Pons (tissue), 1 donor: ENCODE data around the gene OR13G1.
A peak's percentile ranks its signal among the peaks of the same experiment; 100 is the strongest.
"Not testable (repeated sequence)": the region's sequence is repeated elsewhere in the genome, so short reads cannot be mapped to it uniquely, and the experiment has no call there.

Experiments
- DNase-seq: peaks from one replicate; pipeline ENCODE4 v3.0.0-alpha.2; 2016; ENCODE audit warnings: low spot score

OR13G1 gene, protein sequence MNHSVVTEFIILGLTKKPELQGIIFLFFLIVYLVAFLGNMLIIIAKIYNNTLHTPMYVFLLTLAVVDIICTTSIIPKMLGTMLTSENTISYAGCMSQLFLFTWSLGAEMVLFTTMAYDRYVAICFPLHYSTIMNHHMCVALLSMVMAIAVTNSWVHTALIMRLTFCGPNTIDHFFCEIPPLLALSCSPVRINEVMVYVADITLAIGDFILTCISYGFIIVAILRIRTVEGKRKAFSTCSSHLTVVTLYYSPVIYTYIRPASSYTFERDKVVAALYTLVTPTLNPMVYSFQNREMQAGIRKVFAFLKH

DNA sequence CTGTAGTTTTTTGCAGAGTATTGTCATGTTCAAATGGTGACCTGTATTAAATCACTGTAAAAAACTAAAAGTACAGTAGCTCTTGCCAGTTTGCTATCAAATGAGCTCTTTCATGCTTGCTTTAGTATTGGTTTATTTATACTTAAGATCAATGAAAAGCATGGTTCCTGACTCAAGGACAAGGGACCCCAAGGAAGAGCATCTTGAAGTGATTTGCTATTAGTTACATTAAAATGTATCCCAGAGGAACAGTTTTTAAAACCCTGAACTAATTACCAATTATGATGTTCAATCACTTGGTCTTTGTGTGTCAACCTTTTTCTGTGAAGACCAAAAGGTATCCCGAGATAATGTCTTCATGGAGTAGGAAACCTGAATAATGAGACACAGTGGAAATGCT, at the start of gene OR13G1:
Gene OR13G1 (minus strand): TSS at position 101 of the 400 bp plus-strand sequence. CDS start 6,698 bp downstream, outside the sequence.
- no peak for DNase-seq

DNA sequence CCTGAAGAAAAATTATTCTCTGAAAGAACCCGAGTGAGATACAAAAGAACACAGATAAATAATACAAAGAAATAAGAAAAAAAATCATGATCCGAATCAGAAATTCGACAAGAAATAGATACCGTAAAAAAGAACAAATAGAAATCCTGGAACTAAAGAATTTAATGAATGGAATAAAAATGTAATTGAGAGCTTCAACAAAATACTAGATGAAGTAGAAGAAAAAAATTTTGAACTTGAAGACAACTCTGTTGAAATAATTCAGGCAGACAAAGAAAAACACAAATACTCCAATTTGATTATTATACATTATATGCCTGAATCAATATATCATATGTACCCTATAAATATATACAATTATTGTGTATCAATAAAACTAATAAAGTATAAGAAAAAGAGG, 41.7 kb upstream of the OR13G1 start:
- no peak for DNase-seq

DNA sequence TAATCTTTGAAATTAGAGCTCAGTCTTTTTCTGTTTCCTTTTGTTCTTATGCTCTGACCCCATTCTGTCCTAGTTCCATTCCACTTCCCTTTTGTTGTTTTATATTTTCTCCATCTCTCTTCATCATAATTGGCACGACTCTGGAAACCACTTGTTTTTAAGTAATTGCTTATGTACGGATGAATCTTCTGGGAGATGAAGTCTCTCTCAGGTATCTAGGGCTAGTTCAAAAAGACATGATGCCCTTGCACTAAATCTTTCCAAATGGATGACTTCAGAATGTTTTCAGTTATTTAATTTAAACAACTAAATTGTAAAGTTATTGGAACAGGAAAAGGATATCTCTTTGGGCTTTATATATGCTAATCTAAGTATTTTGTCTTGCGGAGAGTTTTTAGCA, 37.0 kb upstream of the OR13G1 start, which contains the start of gene OR6F1:
Gene OR6F1 (minus strand): TSS at position 101 of the 400 bp plus-strand sequence. CDS start 3,891 bp downstream, outside the sequence.
- DNase-seq, result no peak

DNA sequence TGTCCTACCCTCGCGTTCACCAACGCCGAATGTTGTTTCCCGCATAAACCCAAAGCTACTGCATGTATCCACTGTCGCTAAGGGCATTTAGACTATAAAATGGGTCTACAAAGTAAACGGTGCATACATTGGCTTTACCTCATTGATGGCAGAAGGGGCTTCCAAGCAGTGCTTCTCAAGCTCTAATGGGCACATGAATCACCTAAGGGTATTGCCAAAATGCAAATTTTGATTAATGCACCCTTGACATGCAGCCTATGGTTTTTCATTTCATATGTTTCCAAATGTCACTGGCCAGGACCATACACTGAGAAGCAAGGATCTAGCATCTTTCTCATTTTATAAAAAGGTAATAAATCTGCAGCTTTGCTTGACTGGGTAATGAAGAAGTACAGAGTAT, 34.2 kb upstream of the OR13G1 start:
- DNase-seq, result no peak

DNA sequence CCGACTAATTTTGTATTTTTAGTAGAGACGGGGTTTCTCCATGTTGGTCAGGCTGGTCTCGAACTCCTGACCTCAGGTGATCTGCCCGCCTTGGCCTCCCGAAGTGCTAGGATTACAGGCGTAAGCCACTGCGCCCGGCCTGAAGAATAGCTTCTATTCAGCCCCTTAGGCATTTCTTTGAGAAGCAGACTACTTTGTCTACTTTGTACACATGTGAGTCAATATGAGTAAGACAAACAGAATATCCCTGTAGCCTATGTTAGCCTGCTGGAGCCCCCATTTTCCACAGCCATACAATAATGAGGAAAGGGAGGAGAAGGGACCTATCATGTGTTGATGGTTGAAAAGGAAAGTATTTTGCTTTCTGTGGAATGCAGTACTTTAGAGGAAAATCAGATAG, 31.1 kb upstream of the OR13G1 start:
- DNase-seq, result not testable (repeated sequence)

DNA sequence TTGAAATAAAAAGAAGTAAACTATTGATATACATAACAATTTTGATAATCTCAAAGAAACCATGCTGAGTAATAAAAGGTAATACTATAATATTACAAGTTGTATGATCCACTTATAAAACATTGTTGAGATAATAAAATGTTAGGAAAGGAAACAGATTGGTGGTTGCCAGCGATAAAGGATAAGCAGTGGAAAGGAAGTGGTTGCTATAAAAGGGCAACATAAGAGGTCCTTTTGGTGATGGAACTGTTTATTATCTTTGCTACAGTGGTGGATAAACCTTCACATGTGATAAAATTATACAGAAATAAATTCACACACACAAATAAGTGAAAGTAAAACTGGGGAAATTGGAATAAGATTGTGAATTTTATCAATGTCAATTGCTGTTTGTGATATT, 21.8 kb upstream of the OR13G1 start:
- no peak for DNase-seq

DNA sequence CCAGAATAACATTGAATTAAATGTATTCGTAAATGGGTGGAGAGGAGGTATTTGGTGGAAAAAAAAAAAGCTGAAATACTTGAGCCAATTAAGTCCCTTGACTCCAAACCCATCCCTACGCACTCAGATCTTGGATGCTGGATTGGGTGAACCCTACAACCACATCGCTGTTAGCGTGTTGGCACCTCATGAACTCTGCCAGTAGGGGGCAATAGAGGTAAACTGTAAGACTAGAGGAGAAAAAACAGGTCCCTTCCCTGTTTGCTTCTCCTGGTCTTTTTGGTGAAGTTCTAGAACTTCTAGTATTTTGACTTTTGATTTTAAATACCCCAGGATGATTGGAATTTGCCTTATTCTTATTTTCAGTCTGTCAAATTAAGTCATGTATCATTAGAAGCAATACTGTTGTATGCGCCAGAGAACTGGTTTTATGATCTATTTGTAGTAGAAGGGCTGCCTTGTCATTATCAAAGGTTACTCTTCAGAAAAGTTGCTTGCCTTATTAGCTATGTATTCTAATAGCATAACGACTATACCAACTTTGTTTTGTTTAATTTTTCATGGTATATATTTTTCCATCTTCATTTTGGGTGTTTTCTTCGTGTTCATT, 1.9 kb upstream of the OR13G1 start:
- peak; percentile 74 for DNase-seq

DNA sequence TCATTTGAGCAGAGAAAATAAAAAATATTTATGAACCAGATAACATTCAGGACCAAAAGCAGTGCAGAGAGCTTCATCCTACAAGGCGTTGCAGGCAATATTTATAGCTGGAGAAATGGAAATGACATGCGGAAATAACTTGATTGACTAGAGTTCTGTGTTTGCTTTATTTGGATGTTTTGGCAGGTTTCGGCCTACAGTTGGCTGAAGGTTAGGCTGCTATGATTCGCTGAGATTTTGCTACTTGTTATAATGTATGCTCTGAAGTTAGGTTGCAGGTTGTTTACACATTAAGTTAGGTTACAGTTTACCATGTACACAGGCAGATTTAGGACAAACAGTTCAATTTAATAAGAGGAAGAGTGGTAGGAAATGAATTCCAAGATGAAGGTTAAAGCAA, 632 bp upstream of the OR13G1 start:
- DNase-seq, result no peak

DNA sequence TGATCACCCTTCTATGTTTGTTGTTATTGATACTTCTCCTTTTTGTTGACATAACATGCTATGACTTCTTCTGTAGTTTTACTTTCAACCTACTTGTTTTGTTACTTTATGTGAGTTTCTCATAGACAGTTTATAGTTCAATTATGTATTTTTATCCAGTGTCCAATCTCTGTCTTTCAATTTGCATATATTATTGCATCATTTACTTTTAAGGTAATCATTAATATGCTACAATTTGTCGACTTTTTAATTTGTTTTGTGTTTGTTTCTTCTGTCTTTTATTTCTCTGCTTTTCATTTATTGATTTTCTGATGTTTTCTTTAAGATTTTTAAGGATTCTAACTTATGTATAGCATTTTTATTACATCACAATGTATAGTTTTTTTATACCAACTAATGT, 10.3 kb downstream of the OR13G1 start:
- no peak for DNase-seq

DNA sequence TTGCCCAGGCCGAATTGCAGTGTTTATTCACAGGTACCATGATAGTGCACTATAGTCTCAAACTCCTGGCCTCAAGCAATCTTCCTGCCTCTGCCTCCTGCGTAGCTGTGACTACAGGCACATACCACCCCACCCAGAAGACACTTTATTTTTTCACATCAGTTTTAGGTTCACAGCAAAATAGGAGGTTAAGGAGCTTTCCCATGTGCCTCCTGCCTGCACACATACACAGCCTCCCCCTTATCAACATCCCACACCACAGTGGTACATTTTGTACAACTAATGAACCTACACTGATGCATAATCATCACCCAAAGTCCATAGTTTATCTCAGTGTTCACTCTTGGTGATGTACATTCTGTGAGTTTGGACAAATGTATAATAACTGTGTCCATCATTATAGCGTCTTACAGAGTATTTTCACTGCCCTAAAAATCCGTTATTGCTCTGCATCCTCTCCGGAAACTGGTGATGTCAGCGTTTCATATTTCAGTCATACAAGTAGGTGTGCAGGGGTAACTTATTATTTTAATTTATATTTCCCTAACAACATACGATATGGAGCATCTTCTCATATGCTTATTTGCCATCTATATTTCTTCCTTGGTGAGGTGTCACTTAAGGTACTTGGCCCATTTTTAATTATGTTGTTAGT, 23.2 kb downstream of the OR13G1 start:
- DNase-seq, result no peak

DNA sequence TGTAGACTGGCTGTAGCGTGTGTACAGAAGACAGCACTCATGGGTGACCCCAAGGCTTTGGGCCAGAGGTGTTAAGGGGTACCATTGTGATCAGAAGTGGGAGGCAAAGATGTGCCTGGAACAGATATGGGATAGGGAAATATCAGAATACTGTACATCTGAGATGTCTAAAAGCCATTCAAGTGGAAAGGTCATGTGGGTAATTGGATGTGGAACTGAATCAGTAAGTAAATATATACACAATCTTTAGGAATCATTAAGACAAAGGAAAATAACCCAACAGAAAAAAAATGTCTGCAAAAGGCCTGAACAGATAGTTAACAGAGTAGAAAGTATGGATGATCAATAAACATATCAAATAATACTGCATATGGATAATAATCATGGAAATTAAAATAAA, 26.5 kb downstream of the OR13G1 start:
- no peak for DNase-seq

DNA sequence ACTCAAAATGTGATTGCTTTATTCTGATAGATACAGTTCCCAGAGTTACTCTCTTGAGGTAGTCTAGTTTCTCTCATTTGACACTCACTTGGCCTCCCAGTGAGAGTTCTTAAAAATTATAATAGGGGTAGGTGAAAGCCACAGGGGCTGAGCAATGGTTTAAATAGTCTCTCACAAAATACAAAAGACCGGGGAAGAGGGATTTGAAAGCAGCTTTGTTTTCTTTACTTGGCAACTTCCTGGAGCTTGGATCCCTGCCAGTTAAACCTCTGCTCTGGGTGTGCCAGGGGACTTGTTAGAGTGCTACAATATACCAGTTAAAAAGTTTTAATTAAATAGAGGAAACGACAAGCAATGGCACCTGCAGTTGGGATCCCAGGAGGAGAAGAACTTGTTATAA, 31.7 kb downstream of the OR13G1 start:
- peak; percentile 18 for DNase-seq

DNA sequence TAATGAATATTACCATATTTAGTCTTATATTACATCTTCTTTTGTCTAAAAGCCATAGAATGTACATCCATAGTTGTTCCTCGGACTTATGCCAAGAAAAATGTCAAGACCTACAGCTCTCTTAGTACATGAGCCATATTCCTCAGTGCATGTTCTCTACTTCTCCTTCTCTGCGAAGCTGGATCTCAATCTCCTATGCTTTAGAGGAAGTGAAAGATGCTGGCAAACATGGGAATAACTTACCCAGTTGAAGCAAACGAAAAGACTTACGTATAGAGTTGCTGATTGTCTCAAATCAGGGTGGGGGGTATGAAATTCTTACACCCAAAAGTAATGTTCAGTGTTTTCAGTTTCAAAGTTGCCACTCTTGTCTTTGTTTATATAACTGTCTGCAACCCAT, 32.7 kb downstream of the OR13G1 start:
- DNase-seq, result peak; percentile 35

DNA sequence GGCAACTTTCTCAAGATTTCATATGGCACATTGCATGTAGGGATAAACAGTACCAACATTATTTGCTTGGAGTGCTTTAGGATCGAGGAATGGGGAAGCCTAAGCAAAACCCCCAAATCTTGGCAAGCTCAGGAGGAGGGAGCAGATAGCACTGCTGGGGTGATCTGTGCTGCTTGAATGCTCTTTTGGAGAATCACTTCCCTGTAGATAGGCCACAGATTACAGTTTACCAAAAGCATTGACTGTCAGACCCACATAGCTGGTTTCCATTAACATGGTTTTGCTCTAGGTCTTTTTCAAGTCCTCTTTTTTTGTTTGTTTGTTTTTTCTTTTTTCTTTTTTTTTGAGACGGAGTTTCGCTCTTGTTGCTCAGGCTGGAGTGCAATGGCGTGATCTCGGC, 36.8 kb downstream of the OR13G1 start:
- no peak for DNase-seq

DNA sequence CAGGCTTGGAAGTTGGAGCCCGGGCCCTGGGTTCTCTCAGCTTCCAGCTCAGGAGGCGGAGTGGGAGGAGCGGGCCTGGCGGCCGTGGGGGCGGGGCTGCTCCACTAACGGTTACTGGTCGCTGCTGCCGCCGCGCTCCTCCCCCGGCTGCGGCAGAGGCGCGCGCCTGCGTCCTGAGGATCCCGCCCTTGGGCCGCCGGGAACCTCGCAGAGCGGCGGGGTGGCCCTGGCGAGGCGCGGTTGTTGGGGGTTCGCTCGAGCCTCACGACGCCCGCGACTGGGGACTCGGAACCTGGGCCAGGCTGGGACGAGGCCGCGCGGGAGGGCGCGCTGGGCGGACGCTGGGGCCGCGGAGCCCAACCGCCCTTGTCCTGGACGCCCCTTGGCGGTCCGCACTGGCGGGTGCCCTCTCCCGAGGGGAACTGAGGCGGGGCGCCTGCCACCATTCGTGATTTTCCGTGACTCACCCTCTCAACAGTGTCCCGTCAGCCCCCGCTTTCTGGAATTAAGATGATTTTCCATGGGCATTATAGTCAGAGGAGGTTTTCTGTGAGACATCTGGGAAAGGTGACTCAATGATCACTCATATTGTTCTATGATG, 40.1 kb downstream of the OR13G1 start:
- peak; percentile 38 for DNase-seq

DNA sequence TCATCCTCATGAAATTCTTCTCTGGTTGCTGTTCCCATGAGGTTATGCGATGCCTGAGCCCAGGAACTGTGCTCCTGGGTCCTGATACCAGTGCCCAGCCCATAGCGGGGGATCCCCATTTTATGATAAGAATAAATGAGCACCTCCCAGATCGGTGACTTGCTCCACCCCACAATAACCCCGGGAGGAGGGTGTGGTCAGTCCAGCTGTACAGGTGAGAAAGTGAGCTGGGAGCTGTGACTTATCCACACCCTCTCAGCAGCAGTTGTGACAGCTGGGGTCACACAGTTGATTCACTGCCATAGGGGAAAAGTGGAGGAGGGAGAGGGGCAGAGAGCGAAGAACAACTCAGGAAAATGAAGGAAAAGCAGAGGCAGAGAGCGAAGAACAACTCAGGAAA, 40.8 kb downstream of the OR13G1 start:
- DNase-seq, result no peak

DNA sequence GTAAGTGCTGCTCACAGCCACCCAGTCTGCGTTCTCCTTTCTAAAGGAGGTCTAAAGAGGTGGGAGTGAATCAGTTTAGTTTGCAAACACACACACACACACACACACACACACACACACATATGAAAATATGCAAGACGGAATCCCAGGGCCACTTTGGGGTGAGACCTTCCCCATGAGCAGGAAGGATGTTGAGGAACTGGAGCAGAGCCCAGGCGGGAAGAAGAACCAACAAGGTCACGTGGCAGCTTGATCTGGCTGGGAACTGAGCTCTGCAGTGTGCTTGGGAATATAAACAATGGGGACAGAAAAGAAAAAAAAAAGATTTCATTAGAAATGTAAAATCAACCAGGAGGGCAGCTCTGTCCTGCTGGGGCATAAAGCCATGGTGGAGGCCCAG, 41.5 kb downstream of the OR13G1 start:
- DNase-seq, result no peak

DNA sequence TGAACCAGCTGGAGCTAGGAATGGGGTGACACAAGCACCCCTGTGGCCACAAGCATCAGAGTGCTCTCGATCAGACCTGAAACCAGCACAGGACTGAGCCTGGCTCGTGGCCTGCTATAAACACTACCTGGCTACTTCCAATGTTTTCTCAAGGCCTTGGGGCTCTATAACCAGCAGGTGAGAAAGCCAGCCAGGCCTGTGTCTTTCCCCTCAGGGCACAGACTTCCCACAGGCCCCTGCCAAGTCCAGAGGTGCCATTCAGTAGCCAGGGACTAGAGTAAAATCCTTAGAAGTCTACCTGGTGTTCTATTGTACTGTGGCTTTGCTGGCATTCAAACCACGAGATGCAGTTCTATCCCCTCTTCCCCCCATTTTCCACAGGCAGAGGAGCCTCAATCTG, 51.6 kb downstream of the OR13G1 start:
- DNase-seq, result no peak
